GM12878 (cell line): ENCODE data around the gene PDGFC.

ENCODE experiments used
- BHLHE40 ChIP-seq, 2 experiments: fragments of 450-650 bp in 1 of 2; IDR thresholded peaks; 2 replicates each; pipeline ENCODE4 v1.6.1; 2011 to 2017; ENCODE audit warnings: low read depth in 2 of 2, borderline replicate concordance in 1 of 2, improper control_type of control experiment in 1 of 2, low read length in 1 of 2, mild to moderate bottlenecking in 1 of 2
- CREB1 ChIP-seq: IDR thresholded peaks from 2 replicates; pipeline ENCODE4 v1.6.1; 2012; ENCODE audit warnings: low read depth, mild to moderate bottlenecking, inconsistent platforms
- JUNB ChIP-seq: IDR thresholded peaks from 2 replicates; pipeline ENCODE4 v1.6.1; 2016; ENCODE audit warnings: antibody characterized with exemption, mild to moderate bottlenecking
- PML ChIP-seq: IDR thresholded peaks from 2 replicates; pipeline ENCODE4 v1.6.1; 2012; ENCODE audit warnings: low read length, inconsistent platforms
- TAF1 ChIP-seq: IDR thresholded peaks from 2 replicates; pipeline ENCODE4 v1.6.1; 2011; ENCODE audit warnings: mild to moderate bottlenecking, low read depth, low read length, borderline replicate concordance
- TCF12 ChIP-seq: IDR thresholded peaks from 2 replicates; pipeline ENCODE4 v1.6.1; 2011; ENCODE audit warnings: low read depth, mild to moderate bottlenecking, low read length
- YY1 ChIP-seq: IDR thresholded peaks from 2 replicates; pipeline ENCODE4 v1.6.1; 2011; ENCODE audit warnings: low read depth, mild to moderate bottlenecking, low read length
- ZSCAN29 ChIP-seq: fragments of 450-650 bp; IDR thresholded peaks from 2 replicates; pipeline ENCODE4 v1.6.1; 2017; ENCODE audit warnings: mild to moderate bottlenecking, moderate library complexity
- TF ChIP-seq, protein P1 (sequence below): fragments of 450-650 bp; IDR thresholded peaks from 2 replicates; pipeline ENCODE4 v1.6.1; 2017; ENCODE audit warnings: mild to moderate bottlenecking
- TF ChIP-seq, protein P2 (sequence below), 3 experiments: IDR thresholded peaks in 2 of 3; conservative IDR thresholded peaks in 1 of 3; 2 replicates each; pipeline ENCODE4 v1.5.1; 2011; ENCODE audit warnings: low read depth in 3 of 3, low read length in 3 of 3, mild to moderate bottlenecking in 3 of 3, control low read depth in 2 of 3, moderate library complexity in 2 of 3, inconsistent platforms in 1 of 3, mixed read lengths in 1 of 3; ENCODE audit not compliant: control insufficient read depth in 2 of 3, insufficient read depth in 1 of 3; ENCODE audit errors: extremely low read depth in 1 of 3
- TF ChIP-seq, protein P3 (sequence below): fragments of 150-350 bp; IDR thresholded peaks from 2 replicates; pipeline ENCODE4 v1.6.1; 2016; ENCODE audit warnings: low read depth, low read length
- TF ChIP-seq, protein P4 (sequence below): IDR thresholded peaks from 2 replicates; pipeline ENCODE4 v1.6.1; 2012; ENCODE audit warnings: mild to moderate bottlenecking, low read depth, low read length

DNA sequence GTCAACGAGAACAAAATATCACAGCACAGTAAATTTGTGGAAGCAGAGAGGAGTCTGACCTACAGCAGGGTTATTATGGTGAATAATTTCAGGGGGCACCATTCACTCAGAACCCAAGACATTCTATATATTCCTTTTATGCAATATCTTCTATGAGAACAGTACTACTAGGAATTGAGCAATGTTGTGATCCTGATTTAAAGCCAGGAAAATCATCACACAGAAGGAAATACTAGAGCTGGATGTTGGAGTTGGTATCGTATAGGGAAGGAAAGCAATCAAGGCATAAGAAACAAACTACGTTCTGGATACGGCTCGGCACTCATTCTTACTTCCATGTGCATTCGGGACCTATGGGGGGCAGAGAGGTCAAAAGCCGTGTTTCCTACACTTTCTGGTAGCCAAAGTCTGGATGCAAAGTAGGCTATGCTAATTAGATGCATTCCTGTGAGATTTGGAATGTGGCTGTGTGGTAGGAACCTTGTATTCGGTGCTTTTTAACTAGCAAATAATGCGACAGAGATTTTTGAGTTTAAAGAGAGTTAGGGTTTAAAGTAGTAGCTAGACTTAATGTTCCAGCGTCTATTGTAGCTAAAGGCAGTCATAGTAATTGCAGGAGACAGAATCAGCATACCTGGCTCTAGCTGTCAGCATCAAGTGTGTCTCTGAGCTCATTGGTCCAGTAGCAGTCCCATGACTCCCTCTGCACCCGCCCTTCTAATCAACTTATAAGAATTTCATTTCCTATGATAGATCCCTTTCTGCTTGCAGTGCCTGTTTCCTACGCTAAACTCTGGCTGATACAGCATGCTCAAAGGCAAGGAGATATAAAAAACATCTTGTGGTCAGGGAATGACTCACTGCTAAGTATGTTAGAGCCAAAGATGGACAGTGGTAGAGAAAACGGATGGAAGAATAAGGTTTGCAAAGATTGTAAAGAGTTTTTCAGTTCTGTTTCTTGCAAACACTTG, 43.3 kb upstream of the PDGFC start:
- TF ChIP-seq, protein P1, sequence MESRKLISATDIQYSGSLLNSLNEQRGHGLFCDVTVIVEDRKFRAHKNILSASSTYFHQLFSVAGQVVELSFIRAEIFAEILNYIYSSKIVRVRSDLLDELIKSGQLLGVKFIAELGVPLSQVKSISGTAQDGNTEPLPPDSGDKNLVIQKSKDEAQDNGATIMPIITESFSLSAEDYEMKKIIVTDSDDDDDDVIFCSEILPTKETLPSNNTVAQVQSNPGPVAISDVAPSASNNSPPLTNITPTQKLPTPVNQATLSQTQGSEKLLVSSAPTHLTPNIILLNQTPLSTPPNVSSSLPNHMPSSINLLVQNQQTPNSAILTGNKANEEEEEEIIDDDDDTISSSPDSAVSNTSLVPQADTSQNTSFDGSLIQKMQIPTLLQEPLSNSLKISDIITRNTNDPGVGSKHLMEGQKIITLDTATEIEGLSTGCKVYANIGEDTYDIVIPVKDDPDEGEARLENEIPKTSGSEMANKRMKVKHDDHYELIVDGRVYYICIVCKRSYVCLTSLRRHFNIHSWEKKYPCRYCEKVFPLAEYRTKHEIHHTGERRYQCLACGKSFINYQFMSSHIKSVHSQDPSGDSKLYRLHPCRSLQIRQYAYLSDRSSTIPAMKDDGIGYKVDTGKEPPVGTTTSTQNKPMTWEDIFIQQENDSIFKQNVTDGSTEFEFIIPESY: no peak
- no peak for TF ChIP-seq CREB1
- no peak for TF ChIP-seq YY1
- no peak for TF ChIP-seq JUNB
- TF ChIP-seq TAF1: no peak
- no peak for TF ChIP-seq ZSCAN29
- TF ChIP-seq BHLHE40 (IDR thresholded peaks at IDR 0.05; ENCODE audit: borderline replicate concordance in 1 of 2, low read depth in 2 of 2, low read length in 1 of 2): no peak
- TF ChIP-seq, protein P2, sequence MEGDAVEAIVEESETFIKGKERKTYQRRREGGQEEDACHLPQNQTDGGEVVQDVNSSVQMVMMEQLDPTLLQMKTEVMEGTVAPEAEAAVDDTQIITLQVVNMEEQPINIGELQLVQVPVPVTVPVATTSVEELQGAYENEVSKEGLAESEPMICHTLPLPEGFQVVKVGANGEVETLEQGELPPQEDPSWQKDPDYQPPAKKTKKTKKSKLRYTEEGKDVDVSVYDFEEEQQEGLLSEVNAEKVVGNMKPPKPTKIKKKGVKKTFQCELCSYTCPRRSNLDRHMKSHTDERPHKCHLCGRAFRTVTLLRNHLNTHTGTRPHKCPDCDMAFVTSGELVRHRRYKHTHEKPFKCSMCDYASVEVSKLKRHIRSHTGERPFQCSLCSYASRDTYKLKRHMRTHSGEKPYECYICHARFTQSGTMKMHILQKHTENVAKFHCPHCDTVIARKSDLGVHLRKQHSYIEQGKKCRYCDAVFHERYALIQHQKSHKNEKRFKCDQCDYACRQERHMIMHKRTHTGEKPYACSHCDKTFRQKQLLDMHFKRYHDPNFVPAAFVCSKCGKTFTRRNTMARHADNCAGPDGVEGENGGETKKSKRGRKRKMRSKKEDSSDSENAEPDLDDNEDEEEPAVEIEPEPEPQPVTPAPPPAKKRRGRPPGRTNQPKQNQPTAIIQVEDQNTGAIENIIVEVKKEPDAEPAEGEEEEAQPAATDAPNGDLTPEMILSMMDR (IDR thresholded peaks at IDR 0.05 in 2 of 3, conservative IDR thresholded peaks at IDR 0.05 in 1 of 3; ENCODE audit: control insufficient read depth in 2 of 3, extremely low read depth in 1 of 3, insufficient read depth in 1 of 3, low read depth in 3 of 3, low read length in 3 of 3): no peak
- TF ChIP-seq TCF12: no peak
- no peak for TF ChIP-seq PML
- TF ChIP-seq, protein P3, sequence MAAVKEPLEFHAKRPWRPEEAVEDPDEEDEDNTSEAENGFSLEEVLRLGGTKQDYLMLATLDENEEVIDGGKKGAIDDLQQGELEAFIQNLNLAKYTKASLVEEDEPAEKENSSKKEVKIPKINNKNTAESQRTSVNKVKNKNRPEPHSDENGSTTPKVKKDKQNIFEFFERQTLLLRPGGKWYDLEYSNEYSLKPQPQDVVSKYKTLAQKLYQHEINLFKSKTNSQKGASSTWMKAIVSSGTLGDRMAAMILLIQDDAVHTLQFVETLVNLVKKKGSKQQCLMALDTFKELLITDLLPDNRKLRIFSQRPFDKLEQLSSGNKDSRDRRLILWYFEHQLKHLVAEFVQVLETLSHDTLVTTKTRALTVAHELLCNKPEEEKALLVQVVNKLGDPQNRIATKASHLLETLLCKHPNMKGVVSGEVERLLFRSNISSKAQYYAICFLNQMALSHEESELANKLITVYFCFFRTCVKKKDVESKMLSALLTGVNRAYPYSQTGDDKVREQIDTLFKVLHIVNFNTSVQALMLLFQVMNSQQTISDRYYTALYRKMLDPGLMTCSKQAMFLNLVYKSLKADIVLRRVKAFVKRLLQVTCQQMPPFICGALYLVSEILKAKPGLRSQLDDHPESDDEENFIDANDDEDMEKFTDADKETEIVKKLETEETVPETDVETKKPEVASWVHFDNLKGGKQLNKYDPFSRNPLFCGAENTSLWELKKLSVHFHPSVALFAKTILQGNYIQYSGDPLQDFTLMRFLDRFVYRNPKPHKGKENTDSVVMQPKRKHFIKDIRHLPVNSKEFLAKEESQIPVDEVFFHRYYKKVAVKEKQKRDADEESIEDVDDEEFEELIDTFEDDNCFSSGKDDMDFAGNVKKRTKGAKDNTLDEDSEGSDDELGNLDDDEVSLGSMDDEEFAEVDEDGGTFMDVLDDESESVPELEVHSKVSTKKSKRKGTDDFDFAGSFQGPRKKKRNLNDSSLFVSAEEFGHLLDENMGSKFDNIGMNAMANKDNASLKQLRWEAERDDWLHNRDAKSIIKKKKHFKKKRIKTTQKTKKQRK: no peak
- TF ChIP-seq, protein P4, sequence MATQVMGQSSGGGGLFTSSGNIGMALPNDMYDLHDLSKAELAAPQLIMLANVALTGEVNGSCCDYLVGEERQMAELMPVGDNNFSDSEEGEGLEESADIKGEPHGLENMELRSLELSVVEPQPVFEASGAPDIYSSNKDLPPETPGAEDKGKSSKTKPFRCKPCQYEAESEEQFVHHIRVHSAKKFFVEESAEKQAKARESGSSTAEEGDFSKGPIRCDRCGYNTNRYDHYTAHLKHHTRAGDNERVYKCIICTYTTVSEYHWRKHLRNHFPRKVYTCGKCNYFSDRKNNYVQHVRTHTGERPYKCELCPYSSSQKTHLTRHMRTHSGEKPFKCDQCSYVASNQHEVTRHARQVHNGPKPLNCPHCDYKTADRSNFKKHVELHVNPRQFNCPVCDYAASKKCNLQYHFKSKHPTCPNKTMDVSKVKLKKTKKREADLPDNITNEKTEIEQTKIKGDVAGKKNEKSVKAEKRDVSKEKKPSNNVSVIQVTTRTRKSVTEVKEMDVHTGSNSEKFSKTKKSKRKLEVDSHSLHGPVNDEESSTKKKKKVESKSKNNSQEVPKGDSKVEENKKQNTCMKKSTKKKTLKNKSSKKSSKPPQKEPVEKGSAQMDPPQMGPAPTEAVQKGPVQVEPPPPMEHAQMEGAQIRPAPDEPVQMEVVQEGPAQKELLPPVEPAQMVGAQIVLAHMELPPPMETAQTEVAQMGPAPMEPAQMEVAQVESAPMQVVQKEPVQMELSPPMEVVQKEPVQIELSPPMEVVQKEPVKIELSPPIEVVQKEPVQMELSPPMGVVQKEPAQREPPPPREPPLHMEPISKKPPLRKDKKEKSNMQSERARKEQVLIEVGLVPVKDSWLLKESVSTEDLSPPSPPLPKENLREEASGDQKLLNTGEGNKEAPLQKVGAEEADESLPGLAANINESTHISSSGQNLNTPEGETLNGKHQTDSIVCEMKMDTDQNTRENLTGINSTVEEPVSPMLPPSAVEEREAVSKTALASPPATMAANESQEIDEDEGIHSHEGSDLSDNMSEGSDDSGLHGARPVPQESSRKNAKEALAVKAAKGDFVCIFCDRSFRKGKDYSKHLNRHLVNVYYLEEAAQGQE: no peak
